ENCODE results near the gene SHC2. TPM values are rescaled to one million over a fixed set of nuclear protein-coding genes. Genes with fewer than 3 reads are reported as not detected.

SHC2 gene
- polyA plus RNA-seq, 1 donor (not counting 4 experiments of a cell fraction or from before 2014, with no cell fraction given): 2.5 TPM

DNA sequence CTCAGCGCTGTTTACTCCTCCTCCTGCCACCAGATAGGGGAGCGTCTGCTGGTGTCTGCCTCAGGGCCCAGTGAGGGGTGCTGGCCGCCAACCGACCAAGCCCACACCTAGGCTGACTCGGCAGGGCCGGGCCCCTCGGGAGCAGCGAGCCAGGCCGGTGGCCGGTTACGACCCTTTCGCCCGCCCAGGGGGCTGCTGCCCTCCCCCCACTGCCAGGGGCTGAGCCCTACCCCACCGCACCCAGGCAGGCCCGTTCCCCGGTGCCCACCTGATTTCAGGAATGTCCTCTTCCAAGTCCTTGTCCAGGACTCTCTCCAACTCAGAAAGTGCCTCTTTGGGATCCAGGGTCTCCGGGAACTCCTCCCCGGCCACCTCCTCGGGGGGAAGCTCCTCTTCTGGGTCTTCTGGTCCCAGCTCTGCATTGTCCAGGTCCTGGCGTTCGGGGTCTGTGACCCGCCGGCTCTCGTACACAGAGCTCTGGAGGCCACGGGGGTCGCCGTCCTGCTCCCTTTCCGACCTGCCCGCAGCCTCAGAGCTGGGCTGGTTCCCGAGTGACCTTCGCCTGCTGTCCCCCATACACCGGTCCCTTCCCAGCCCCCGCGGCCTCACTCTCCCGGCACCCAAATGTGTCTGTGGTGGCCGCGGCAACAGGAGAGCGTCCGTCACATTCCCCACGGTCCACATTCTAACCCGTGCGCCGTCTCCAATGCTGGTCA, 85.3 kb downstream of the SHC2 start:
- no peaks in the 10 kb centered on the region for H3K9me1 ChIP-seq (ENCODE audit: control insufficient read depth, extremely low read depth, insufficient read depth, low read length)
- no peak overlapping the region for H3K27ac ChIP-seq (ENCODE audit: control insufficient read depth, insufficient read depth, low read length)
- H3K9me3 ChIP-seq (ENCODE audit: control insufficient read depth, low read depth, low read length): no peaks in the 10 kb centered on the region
- no peak overlapping the region for H3K9ac ChIP-seq (ENCODE audit: control insufficient read depth, extremely low read depth, insufficient read depth, low read length)
- H3K4me1 ChIP-seq (ENCODE audit: control insufficient read depth, extremely low read depth, insufficient read depth, low read length): peaks cover 17% of the 10 kb centered on the region
- H3K79me2 ChIP-seq (ENCODE audit: control insufficient read depth, insufficient read depth, low read length): no peaks in the 10 kb centered on the region
- dilution Hi-C loops (cut with MboI; ENCODE audit: extremely low pct_ligation_motif_present, low sequenced_read_pairs): no loop called here
- no peaks in the 10 kb centered on the region for H4K20me1 ChIP-seq (ENCODE audit: control insufficient read depth, extremely low read depth, insufficient read depth, low read length)
- H3K4me3 ChIP-seq (ENCODE audit: control insufficient read depth in 2 of 3, extremely low read depth in 1 of 3, insufficient read depth in 2 of 3, low read depth in 1 of 3, low read length in 3 of 3): no peak overlapping the region
- peaks cover 31% of the 10 kb centered on the region for H3K27me3 ChIP-seq (ENCODE audit: control insufficient read depth, extremely low read depth, insufficient read depth, low read length)
- DNase-seq (ENCODE audit: low read depth, low spot score) (no peak), FAIRE-seq (no peak)
- H2AFZ ChIP-seq (ENCODE audit: control insufficient read depth, low read length): no peak overlapping the region
- no peaks in the 10 kb centered on the region for H3K36me3 ChIP-seq (ENCODE audit: control insufficient read depth in 2 of 2, extremely low read depth in 1 of 2, insufficient read depth in 2 of 2, low read length in 2 of 2)
- no peak overlapping the region for H3K4me2 ChIP-seq (ENCODE audit: control insufficient read depth, extremely low read depth, insufficient read depth, low read depth, low read length)
- no peak for TF ChIP-seq EZH2 (IDR thresholded peaks at IDR 0.05; ENCODE audit: low read length)
- TF ChIP-seq, protein P1, sequence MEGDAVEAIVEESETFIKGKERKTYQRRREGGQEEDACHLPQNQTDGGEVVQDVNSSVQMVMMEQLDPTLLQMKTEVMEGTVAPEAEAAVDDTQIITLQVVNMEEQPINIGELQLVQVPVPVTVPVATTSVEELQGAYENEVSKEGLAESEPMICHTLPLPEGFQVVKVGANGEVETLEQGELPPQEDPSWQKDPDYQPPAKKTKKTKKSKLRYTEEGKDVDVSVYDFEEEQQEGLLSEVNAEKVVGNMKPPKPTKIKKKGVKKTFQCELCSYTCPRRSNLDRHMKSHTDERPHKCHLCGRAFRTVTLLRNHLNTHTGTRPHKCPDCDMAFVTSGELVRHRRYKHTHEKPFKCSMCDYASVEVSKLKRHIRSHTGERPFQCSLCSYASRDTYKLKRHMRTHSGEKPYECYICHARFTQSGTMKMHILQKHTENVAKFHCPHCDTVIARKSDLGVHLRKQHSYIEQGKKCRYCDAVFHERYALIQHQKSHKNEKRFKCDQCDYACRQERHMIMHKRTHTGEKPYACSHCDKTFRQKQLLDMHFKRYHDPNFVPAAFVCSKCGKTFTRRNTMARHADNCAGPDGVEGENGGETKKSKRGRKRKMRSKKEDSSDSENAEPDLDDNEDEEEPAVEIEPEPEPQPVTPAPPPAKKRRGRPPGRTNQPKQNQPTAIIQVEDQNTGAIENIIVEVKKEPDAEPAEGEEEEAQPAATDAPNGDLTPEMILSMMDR (optimal IDR thresholded peaks at IDR 0.05 in 1 of 3, IDR thresholded peaks at IDR 0.05 in 1 of 3, conservative IDR thresholded peaks at IDR 0.05 in 1 of 3; ENCODE audit: extremely low read depth in 1 of 3, insufficient read depth in 2 of 3, low read length in 3 of 3): no peak

DNA sequence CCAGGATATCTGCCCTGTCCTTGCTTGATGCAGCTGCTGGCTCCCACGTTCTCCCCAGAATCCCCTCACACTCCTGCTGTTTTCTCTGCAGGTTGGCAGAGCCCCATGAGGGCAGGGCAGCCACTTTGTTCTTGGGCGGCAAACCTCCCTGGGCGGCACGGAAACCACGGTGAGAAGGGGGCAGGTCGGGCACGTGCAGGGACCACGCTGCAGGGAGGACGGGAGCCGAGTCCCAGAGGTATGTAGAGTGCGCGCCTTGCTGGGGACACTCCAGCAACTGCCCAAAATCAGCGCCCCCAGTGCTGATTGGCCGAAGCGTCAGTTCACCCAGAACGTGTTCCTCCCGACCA, 86.0 kb downstream of the SHC2 start:
- H3K9me1 ChIP-seq (ENCODE audit: control insufficient read depth, extremely low read depth, insufficient read depth, low read length): no peaks in the 10 kb centered on the region
- H3K4me1 ChIP-seq (ENCODE audit: control insufficient read depth, extremely low read depth, insufficient read depth, low read length): peaks cover 17% of the 10 kb centered on the region
- H4K20me1 ChIP-seq (ENCODE audit: control insufficient read depth, extremely low read depth, insufficient read depth, low read length): no peaks in the 10 kb centered on the region
- FAIRE-seq: no peak
- H3K4me3 ChIP-seq (ENCODE audit: control insufficient read depth in 2 of 3, extremely low read depth in 1 of 3, insufficient read depth in 2 of 3, low read depth in 1 of 3, low read length in 3 of 3): no peak overlapping the region
- H2AFZ ChIP-seq (ENCODE audit: control insufficient read depth, low read length): no peak overlapping the region
- no peaks in the 10 kb centered on the region for H3K36me3 ChIP-seq (ENCODE audit: control insufficient read depth in 2 of 2, extremely low read depth in 1 of 2, insufficient read depth in 2 of 2, low read length in 2 of 2)
- H3K27ac ChIP-seq (ENCODE audit: control insufficient read depth, insufficient read depth, low read length): no peak overlapping the region
- H3K27me3 ChIP-seq (ENCODE audit: control insufficient read depth, extremely low read depth, insufficient read depth, low read length): peaks cover 31% of the 10 kb centered on the region
- no peak overlapping the region for H3K9ac ChIP-seq (ENCODE audit: control insufficient read depth, extremely low read depth, insufficient read depth, low read length)
- no peaks in the 10 kb centered on the region for H3K79me2 ChIP-seq (ENCODE audit: control insufficient read depth, insufficient read depth, low read length)
- H3K4me2 ChIP-seq (ENCODE audit: control insufficient read depth, extremely low read depth, insufficient read depth, low read depth, low read length): peak overlapping the region; percentile 51
- H3K9me3 ChIP-seq (ENCODE audit: control insufficient read depth, low read depth, low read length): no peaks in the 10 kb centered on the region
- DNase-seq (ENCODE audit: low read depth, low spot score): no peak
- dilution Hi-C loops (cut with MboI; ENCODE audit: extremely low pct_ligation_motif_present, low sequenced_read_pairs): no loop called here
- TF ChIP-seq, protein P1 (optimal IDR thresholded peaks at IDR 0.05 in 1 of 3, IDR thresholded peaks at IDR 0.05 in 1 of 3, conservative IDR thresholded peaks at IDR 0.05 in 1 of 3; ENCODE audit: extremely low read depth in 1 of 3, insufficient read depth in 2 of 3, low read length in 3 of 3): no peak
- no peak for TF ChIP-seq EZH2 (IDR thresholded peaks at IDR 0.05; ENCODE audit: low read length)
